CD4-positive, alpha-beta T cell treated with Interleukin-6 for 4 hours (primary cell): ENCODE results near the gene S100A5.
"Not testable (repeated sequence)": the region's sequence is repeated elsewhere in the genome, so short reads cannot be mapped to it uniquely, and the experiment has no call there.

ENCODE experiments used
- DNase-seq: peaks from one replicate; pipeline ENCODE4 v3.0.0-alpha.2; 2020; ENCODE audit warnings: mixed read lengths

The S100A5 gene

DNA sequence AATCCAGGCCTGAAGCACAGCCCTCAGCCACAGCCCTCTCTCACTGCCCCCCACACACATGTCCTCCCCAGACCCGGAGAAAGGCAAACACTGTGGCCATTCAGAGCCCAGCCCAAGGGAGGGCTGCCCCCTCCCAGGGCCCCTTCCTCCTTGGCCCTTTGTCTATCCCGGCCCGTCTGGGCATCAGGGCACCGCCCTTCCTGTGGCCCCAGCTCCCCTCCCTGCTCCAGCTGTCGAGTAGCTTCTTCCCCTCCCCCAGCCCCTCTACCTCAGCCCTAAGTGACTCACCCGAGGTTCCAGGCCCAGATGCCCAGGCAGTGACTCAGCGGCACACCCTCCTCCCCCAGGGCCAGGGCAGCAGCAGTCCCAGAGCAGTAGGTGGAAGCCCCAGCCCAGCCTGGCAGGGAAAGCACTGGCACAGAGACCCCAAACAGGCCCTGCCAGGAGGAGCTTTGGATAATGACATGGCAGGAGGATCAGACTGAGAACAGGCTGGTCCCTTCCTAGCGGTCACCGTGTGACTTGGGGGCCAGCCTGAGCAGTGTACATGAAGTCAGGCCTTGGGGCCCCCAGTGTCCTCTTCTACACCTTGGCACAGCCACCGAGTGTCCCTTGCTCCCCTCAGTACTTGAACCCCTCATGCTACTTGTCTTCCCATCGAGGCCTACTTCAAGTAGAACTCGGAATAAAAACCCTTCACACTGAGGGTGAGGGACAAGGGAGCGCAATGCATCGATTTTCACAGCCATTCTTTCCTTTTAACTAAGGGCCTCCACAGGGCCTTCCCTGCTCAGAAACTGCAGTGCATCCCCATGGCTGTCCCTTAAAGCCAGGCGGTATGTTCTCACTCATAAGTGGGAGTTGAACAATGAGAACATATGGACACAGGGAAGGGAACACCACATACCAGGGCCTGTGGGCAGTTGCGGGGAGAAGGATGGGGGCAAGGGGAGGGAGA lies 26.0 kb upstream of the S100A5 start:
- DNase-seq = peak; percentile 94

- peak; percentile 70 for DNase-seq
Measured at GRCh38 chr1:153565529-153566374, 25.0 kb upstream of the S100A5 start, which contains the start of gene S100A2. Gene S100A2 (minus strand): TSS chr1:153565844. CDS start chr1:153563877, 1,967 bp downstream.

GRCh38 chr1:153563991-153564390 lies 23.3 kb upstream of the S100A5 start:
- no peak for DNase-seq

GRCh38 chr1:153563483-153563901 lies 22.8 kb upstream of the S100A5 start:
- no peak for DNase-seq

DNA sequence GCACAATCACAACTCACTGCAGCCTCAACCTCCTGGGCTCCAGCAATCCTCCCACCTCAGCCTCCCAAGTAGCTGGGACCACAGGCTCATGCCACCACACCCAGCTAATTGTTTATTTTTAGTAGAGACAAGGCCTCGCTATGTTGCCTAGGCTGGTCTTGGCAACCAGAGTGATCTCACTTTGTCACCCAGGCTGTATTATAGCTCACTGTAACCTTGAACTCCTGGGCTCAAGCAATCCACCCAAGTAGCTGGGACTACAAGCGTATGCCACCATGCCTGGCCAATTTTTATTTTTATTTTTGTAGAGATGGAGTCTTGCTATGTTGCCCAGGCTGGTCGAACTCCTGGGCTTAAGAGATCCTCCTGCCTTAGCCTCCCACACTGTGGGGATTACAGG lies 21.3 kb upstream of the S100A5 start:
- DNase-seq = not testable (repeated sequence)

DNA sequence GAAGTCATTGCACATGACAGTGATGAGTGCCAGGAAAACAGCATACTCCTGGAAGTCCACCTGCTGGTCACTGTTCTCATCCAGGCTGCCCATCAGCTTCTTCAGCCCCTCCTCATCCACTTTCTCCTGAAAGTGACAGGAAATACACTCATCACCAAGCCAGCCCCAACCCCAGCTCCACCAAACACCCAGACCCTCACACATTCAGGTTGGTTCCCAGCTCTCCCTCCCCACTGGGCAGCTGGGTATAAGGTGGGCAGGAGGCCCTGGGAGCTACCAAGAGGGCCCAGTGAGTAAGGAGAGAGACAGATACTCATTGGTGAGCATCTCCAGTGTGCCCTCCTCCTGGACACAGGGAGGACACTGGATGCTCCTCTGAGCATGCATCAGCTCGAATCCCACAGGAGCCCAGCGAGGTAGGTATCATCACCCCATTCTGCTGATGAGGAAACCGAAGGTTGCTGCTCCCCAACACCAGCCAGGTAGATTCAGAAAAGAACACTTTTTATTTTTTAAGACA lies 20.8 kb upstream of the S100A5 start:
- DNase-seq = no peak

- no peak for DNase-seq
Measured at GRCh38 chr1:153560771-153561465, 20.2 kb upstream of the S100A5 start.

- DNase-seq = no peak
Measured at GRCh38 chr1:153560241-153560640, 19.5 kb upstream of the S100A5 start.

DNA sequence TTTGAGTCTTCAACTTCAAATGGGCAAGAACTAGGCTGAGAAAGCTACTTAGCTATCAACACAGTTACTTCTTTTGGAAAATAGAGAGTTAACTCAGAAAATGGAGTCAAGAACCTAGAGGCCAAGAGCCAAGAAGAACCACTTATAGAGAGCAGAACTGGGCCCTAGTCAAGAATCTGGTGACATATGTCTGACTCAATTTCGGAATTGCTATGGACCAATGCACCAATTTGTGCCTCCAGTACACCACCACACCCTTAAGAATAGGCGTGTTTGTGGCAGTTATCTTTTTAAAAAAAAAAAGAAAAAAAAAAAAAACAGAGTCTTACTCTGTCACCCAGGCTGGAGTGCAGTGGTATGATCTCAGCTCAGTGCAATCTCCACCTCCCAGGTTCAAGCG lies 17.1 kb upstream of the S100A5 start:
- DNase-seq = no peak

GRCh38 chr1:153556348-153556747 lies 15.6 kb upstream of the S100A5 start:
- DNase-seq = no peak

DNA sequence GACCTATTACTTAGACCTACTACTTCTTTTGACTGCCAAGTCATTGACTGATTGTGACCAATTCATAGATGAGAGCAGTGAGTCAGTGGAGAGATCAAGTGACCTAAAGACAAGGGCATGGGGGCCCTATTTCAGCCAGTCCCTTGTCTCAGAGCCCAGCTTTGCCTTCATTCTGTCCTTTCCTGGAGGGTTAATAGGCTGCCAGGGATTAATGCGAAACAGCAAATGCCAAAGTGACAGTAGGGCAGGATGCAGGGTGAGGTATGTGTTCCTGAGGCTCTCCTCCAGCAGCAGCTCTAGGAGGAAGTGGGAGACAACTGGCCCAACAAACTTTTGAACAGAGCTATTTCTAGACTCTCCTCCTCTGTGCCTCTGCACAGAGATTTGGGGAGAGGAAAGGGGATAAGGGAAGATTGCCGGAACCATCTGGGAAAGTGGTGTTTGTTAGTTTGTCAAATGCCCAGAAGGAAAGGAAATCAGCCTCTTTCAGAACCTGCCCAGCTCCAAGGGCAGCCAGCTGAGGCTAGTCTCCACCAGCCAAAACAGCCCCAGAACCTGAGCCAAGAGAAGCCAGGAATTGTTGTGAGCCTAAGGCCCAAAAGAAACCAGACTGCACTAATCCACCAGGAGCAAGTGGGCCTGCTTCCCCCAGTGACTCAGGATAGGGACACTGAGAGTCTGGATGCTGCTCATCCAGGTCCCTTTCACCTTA lies 13.3 kb upstream of the S100A5 start:
- DNase-seq = no peak

GRCh38 chr1:153553096-153553495 lies 12.4 kb upstream of the S100A5 start:
- no peak for DNase-seq

DNA sequence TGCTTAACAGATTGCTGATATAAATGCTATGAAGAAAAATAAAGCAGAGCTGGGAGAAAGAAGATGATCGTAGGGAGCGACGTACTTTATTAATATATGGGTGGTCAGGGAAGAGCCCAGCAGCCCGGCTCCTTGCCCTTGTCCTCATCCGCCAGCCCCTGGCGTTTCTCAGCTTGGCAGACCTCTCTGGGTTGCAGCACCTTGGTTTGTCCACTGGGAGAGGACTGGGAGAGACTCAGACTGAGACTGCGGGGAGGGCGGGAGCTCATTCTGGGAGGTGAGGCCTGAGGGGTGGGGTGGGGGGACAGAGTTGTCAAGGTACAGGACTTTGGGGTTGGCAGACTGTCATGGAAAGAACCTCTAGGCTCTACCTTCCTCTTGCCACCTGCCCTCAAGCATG lies 11.6 kb upstream of the S100A5 start:
- no peak for DNase-seq

- no peak for DNase-seq
Measured at GRCh38 chr1:153550827-153551500, 10.2 kb upstream of the S100A5 start.

GRCh38 chr1:153550398-153550758 lies 9.6 kb upstream of the S100A5 start:
- DNase-seq = no peak

DNA sequence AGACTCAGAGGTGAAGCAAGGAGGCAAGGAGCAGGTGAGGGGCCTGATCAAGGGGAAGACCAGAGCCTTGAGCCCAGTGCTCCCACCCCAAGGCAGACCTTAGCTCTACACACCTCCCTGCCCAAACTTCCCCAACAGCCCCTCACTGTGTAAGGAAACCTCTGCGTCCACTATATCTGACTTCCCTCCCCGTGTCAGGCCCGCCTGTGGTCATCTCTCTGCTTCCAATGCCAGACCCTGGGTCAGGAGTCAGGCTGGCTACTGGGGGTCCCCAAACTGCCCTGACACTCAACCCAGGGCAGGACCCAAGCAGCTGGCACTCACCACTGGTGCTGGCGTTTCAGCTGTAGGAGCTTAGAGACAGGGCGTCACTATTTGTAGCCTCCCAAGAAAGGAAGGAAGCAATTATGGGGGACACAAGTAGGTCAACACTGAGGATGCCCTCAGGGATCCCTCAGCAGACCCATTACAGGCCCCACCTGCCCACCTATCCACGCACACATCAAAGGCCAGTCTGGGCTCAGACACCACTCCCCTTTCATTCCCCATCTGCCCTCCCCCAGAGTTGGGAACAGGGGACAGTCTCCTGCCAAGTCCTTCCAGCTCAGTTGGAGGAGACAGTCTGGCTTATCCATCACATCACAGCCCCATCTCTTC lies 9.1 kb upstream of the S100A5 start:
- no peak for DNase-seq

DNA sequence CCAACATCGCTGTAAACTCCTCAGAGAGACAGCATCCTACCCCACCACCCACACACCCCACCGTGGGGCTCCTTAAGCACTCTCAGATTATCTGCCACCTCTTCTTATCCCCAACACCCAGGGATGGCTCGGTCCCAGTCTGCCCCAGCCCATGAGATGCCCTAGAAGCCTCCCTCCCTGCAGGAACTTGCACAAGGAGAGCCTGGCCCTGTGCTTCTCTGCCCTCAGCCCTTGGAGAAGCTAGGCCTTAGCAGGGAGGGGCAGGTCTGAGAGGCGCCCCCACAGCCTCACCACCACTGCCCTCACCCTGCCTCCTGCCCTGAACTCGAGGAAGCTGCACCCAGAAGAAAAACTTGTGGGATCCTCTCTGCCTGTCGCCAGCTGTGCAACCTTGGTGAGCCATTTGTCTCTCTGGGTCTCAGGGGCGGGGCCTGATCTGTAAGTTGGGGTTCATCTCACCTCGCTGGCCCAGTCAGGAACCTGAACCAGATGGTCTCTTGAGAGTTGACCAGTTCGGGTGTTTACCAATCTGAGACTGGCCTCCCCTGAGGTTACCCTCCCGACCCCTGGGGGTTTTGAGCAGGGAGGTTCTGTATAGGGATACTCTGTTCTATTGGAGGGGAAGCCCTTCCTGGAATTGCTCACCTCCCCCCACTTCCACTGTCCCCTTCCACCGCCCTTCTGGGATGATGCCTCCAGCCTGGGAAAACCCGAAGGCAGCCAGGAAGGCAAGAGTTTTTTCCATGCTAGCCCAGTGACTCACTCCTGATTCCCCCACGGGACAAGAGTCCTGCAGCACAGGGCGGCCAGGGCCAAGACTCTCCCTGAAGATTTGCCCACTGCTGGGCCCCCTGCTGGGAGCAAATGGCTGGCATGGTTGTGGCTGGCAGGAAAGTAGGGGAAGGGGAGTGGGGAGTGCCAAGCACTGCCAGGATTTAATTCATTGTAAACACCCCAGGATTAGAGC lies 8.3 kb upstream of the S100A5 start, which contains the start of gene S100A3:
S100A3 (minus strand) TSS at position 537 of the 967 bp plus-strand sequence. CDS start 773 bp downstream, outside the sequence.
- no peak for DNase-seq

GRCh38 chr1:153547560-153548551 lies 7.1 kb upstream of the S100A5 start:
- DNase-seq = no peak
